Measurements from ENCODE around the gene ANGPTL2.

DNA sequence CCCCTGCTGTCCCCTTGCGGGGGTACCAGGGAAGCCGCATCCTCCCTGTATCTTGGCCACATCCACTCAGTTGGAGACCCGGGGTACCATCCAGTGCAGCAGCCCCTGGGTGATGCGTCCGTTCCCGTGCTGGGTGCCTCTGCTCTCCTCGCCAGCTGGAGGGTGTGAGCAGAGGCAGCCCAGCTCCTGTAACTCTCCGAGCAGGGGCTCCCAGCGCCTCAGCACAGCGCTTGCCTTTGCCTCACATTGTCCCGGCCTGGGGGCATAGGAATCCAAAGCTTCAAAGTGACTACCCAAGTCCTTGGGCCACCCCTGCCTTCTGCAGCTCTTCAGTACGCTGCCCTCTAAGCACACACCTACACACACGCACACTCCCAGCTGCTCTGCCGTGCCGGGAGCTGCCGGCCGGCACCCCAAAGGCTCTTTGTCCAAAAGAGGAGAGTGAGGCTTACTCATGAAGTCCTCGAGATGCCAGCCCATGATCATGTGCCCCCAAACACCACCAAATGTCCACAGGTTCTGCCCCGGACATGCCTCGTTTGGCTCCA lies 733 bp downstream of the ANGPTL2 start:
- no peak for TF ChIP-seq TAF1 (IDR thresholded peaks at IDR 0.05; ENCODE audit: borderline replicate concordance, insufficient read depth, low read length)
- TF ChIP-seq SIN3A (IDR thresholded peaks at IDR 0.05; ENCODE audit: borderline replicate concordance, insufficient read depth, low read length) = no peak
- no peak for TF ChIP-seq POLR2AphosphoS5 (IDR thresholded peaks at IDR 0.05; ENCODE audit: low read depth, low read length)

All from PFSK-1 (cell line).